Esophagus squamous epithelium (tissue), 5 donors: ENCODE data around the gene AUTS2. TPM values are rescaled to one million over a fixed set of nuclear protein-coding genes. Genes with fewer than 3 reads are reported as not detected.

Source experiments
- DNase-seq: peaks from one replicate; lab custom pipeline; 2025; lab: John Stamatoyannopoulos, UW
- H3K27ac ChIP-seq, 4 donors: fragments of 200-600 bp; sonication (generic); one replicate each; pipeline ENCODE4 v1.5.1; 2016 to 2019; ENCODE audit warnings: mild to moderate bottlenecking in 1 of 4
- H3K27me3 ChIP-seq, 4 donors: fragments of 200-600 bp; sonication (generic); 1 replicate in 3 of 4; 2 replicates in 1 of 4; pipeline versions ENCODE4 v1.5.1 to v1.6.0; 2017 to 2021; ENCODE audit warnings: antibody characterized with exemption in 1 of 4
- H3K36me3 ChIP-seq, 3 donors: fragments of 200-600 bp; sonication (generic); one replicate each; pipeline ENCODE4 v1.5.1; 2016 to 2019
- H3K4me1 ChIP-seq, 3 donors: fragments of 200-600 bp; sonication (generic); one replicate each; pipeline ENCODE4 v1.5.1; 2017 to 2019
- H3K4me3 ChIP-seq, 4 donors: fragments of 200-600 bp; sonication (generic); 1 replicate in 3 of 4; 2 replicates in 1 of 4; pipeline ENCODE4 v1.5.1; 2016 to 2019; ENCODE audit warnings: mild to moderate bottlenecking in 2 of 4, moderate library complexity in 1 of 4
- H3K9me3 ChIP-seq, 3 donors: fragments of 200-600 bp; sonication (generic); one replicate each; pipeline ENCODE4 v1.5.1; 2016 to 2019
- CTCF ChIP-seq, 6 experiments: fragments of 450-650 bp in 4 of 6; fragments of 200-600 bp in 2 of 6; sonication (generic) in 2 of 6; IDR thresholded peaks; one replicate each; pipeline ENCODE4 v1.5.1; 2016 to 2019; ENCODE audit warnings: antibody characterized with exemption in 6 of 6, mild to moderate bottlenecking in 4 of 6, moderate library complexity in 4 of 6
- POLR2A ChIP-seq, 4 donors: fragments of 450-650 bp; IDR thresholded peaks; one replicate each; pipeline ENCODE4 v1.6.1; 2017; ENCODE audit warnings: antibody characterized with exemption in 4 of 4, mild to moderate bottlenecking in 4 of 4, moderate library complexity in 3 of 4
- WGBS, 2 donors: methylation state at CpG; one replicate each; pipeline ENCODE4 v1.1.5; 2018; 5-methylcytosine and 5-hydroxymethylcytosine counted together
- intact Hi-C: fragments of 100-400 bp; cut with DNase I; formaldehyde crosslinking; loops from one replicate; pipeline ENCODE4 v1.15.0; 2022
- total RNA-seq, 4 donors: library from RNA; depleted of rRNA; stranded (reverse); fragments of >200 nt; gene quantifications; one replicate each; pipeline ENCODE4 v1.1.0, GENCODE V29; 2016
- donor health status: DM: yes; HTN: yes; CAD: no.

Gene AUTS2
- total RNA-seq, 4 donors from 2014 or later, result 9.5 to 36.2 (median 23.0) TPM

DNA sequence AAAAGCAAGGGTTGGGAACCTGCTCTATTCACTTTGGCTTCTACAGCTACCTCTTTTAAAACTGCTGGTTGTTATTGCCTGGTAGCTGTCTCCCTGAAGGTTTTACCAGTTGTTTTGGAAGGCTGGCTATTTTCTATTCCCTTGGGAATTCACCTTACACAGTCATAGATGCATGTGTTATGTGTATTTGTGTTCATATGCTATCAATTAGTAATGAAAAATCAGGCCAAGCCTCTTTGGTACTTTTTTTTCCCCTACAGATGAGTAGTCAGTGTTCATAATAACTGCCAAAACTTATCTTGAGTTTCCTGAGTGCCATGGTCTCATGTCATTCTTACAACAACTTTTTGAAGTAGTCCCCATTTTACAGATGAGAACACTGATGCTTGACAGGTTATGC lies 795.7 kb downstream of the AUTS2 start:
- TF ChIP-seq CTCF (IDR thresholded peaks at IDR 0.05) (no peak), POLR2A (IDR thresholded peaks at IDR 0.05) (no peak)
- Histone ChIP-seq H3K4me3 (no peak overlapping the region), H3K9me3 (no peaks in the 10 kb centered on the region), H3K36me3 (no peaks in the 10 kb centered on the region), H3K27ac (no peak overlapping the region), H3K27me3 (no peaks in the 10 kb centered on the region), H3K4me1 (peaks cover 0 to 4% (median 0%) of the 10 kb centered on the region in 3 donors)
- intact Hi-C loops, result no loop called here
- DNase-seq, result no peak

DNA sequence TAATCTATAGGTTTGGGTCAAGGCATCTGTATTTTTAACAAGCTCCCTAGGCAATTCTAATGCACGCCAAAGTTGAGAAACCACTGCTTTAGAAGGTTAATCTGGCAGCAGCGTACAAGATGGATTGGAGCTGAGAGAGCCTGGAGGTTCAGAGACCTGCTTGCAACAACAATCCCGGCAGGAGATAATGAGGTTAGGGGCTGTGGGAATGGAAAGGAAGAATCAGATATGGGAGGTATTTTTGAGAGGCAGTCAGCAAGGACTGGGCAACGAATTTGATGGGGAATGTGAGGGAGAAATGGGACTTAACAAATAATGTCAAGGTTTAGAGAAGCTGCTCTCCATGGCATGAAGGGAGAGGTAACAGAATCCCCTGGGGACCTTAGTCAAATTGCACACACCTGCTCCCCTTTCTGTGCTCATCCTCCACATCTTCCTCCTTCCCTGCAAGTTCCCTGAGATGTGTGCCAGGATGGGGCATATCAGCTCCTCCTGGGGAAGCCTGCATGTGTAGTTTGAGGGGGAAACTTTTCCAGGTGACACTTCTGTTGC lies 802.6 kb downstream of the AUTS2 start:
- WGBS, 2 donors, result 80 to 86% methylated on average over 3 to 4 of the region's 4 CpGs
- no peak overlapping the region for H3K27ac ChIP-seq

GRCh38 chr7:70402069-70402468 lies 803.8 kb downstream of the AUTS2 start:
- Histone ChIP-seq H3K27me3 (peaks cover 0 to 3% (median 0%) of the 10 kb centered on the region in 4 donors), H3K36me3 (no peaks in the 10 kb centered on the region), H3K27ac (no peak overlapping the region), H3K4me3 (no peak overlapping the region), H3K9me3 (no peaks in the 10 kb centered on the region), H3K4me1 (no peaks in the 10 kb centered on the region)
- no peak for TF ChIP-seq POLR2A (IDR thresholded peaks at IDR 0.05)
- no peak for TF ChIP-seq CTCF (IDR thresholded peaks at IDR 0.05)
- 80 to 98% methylated on average over 3 of the region's 3 CpGs for WGBS, 2 donors
- intact Hi-C loops, result no loop called here
- no peak for DNase-seq

More for the DNA sequence above, 802.6 kb downstream of the AUTS2 start:
- no peaks in the 10 kb centered on the region for H3K9me3 ChIP-seq
- peaks cover 0 to 3% (median 0%) of the 10 kb centered on the region in 4 donors for H3K27me3 ChIP-seq
- H3K4me3 ChIP-seq, result no peak overlapping the region
- DNase-seq, result no peak
- no peak for TF ChIP-seq CTCF (IDR thresholded peaks at IDR 0.05)
- H3K36me3 ChIP-seq, result no peaks in the 10 kb centered on the region
- intact Hi-C loops, result no loop called here
- H3K4me1 ChIP-seq, result no peaks in the 10 kb centered on the region

GRCh38 chr7:70405241-70405640 lies 807.0 kb downstream of the AUTS2 start:
- Histone ChIP-seq H3K4me3 (no peak overlapping the region), H3K9me3 (no peaks in the 10 kb centered on the region), H3K36me3 (no peaks in the 10 kb centered on the region), H3K27ac (no peak overlapping the region), H3K4me1 (no peaks in the 10 kb centered on the region), H3K27me3 (peaks cover 0 to 3% (median 0%) of the 10 kb centered on the region in 4 donors)
- intact Hi-C loops, result no loop called here
- 70 to 78% methylated on average over 5 of the region's 5 CpGs for WGBS, 2 donors
- no peak for TF ChIP-seq POLR2A (IDR thresholded peaks at IDR 0.05)
- no peak for TF ChIP-seq CTCF (IDR thresholded peaks at IDR 0.05)
- no peak for DNase-seq

- TF ChIP-seq POLR2A (IDR thresholded peaks at IDR 0.05), result no peak
- no peak for TF ChIP-seq CTCF (IDR thresholded peaks at IDR 0.05)
- H3K4me3 ChIP-seq, result no peak overlapping the region
- no peaks in the 10 kb centered on the region for H3K36me3 ChIP-seq
- no peaks in the 10 kb centered on the region for H3K9me3 ChIP-seq
- 72 to 94% methylated on average over 9 to 10 of the region's 12 CpGs for WGBS, 2 donors
- H3K27me3 ChIP-seq, result no peaks in the 10 kb centered on the region
- no peaks in the 10 kb centered on the region for H3K4me1 ChIP-seq
- H3K27ac ChIP-seq, result no peak overlapping the region
- intact Hi-C loops, result no loop called here
- DNase-seq, result no peak
Observed at GRCh38 chr7:70406186-70406949, 808.1 kb downstream of the AUTS2 start.
